A673 (cell line): Measurements from ENCODE around the gene PADI6. TPM values are rescaled to one million over a fixed set of nuclear protein-coding genes. Genes with fewer than 3 reads are reported as not detected.

Source experiments
- BruUV-seq: library from RNA; stranded (reverse); fragments of 400-500 nt; replicated peaks from 2 replicates; lab custom pipeline; 2021; lab: Mats Ljungman, UMichigan
- CTCF ChIA-PET: fragments of 300-600 bp; sonication (Branson Sonifier 250); formaldehyde crosslinking; loops from one replicate; lab custom pipeline; 2022; ENCODE audit warnings: antibody characterized with exemption; lab: Charles Lee
- POLR2A ChIA-PET: fragments of 300-600 bp; sonication (Branson Sonifier 250); formaldehyde crosslinking; loops from one replicate; lab custom pipeline; 2022; ENCODE audit warnings: antibody characterized with exemption; ENCODE audit not compliant: low non-redundant PET; lab: Charles Lee
- DNase-seq: peaks from one replicate; pipeline ENCODE4 v3.0.0-alpha.2; 2015; ENCODE audit warnings: low spot score
- H3K27ac ChIP-seq: fragments of 200-600 bp; sonication (generic); 2 replicates; pipeline ENCODE4 v1.5.1; 2016; ENCODE audit warnings: mixed run types, low read depth, mild to moderate bottlenecking, mixed read lengths, antibody characterized with exemption, low read length; ENCODE audit not compliant: poor library complexity, severe bottlenecking
- H3K27me3 ChIP-seq: fragments of 200-600 bp; sonication (generic); replicated peaks from 2 replicates; pipeline ENCODE4 v1.6.1; 2017; ENCODE audit warnings: mixed run types, low read depth, mild to moderate bottlenecking, mixed read lengths, antibody characterized with exemption, low read length; ENCODE audit not compliant: insufficient read depth, poor library complexity
- H3K36me3 ChIP-seq: fragments of 200-600 bp; sonication (generic); 2 replicates; pipeline ENCODE4 v1.6.1; 2016; ENCODE audit warnings: mixed run types, mild to moderate bottlenecking, mixed read lengths, antibody characterized with exemption, low read length; ENCODE audit not compliant: insufficient read depth, poor library complexity, severe bottlenecking
- H3K4me1 ChIP-seq: fragments of 200-600 bp; sonication (generic); 2 replicates; pipeline ENCODE4 v1.6.1; 2017; ENCODE audit warnings: mixed run types, mild to moderate bottlenecking, mixed read lengths, antibody characterized with exemption, low read length; ENCODE audit not compliant: insufficient read depth, poor library complexity, severe bottlenecking
- H3K4me3 ChIP-seq: fragments of 200-600 bp; sonication (generic); 2 replicates; pipeline ENCODE4 v1.5.1; 2016; ENCODE audit warnings: low read depth, mixed run types, mild to moderate bottlenecking, mixed read lengths, low read length; ENCODE audit not compliant: poor library complexity, severe bottlenecking
- H3K9me3 ChIP-seq: fragments of 200-600 bp; sonication (generic); 2 replicates; pipeline ENCODE4 v1.6.1; 2016; ENCODE audit warnings: mixed run types, low read depth, mild to moderate bottlenecking, mixed read lengths, antibody characterized with exemption, low read length; ENCODE audit not compliant: poor library complexity, severe bottlenecking
- EZH2 ChIP-seq: fragments of 200-600 bp; sonication (generic); IDR thresholded peaks from 2 replicates; pipeline ENCODE4 v1.6.1; 2017; ENCODE audit warnings: borderline replicate concordance, low read depth, mild to moderate bottlenecking, mixed read lengths, antibody characterized with exemption, low read length; ENCODE audit not compliant: poor library complexity, severe bottlenecking
- intact Hi-C: fragments of 100-400 bp; cut with micrococcal nuclease; formaldehyde crosslinking; loops from one replicate; pipeline ENCODE4 v1.10.0; 2022; ENCODE audit not compliant: unreplicated experiment
- total RNA-seq: library from RNA; stranded (reverse); gene quantifications from 2 replicates; pipeline ENCODE4 v1.2.3, GENCODE V29; 2021
- TF ChIP-seq, protein P1 (sequence below): fragments of 300-800, 200-600 bp; sonication (generic); conservative IDR thresholded peaks from 2 replicates; pipeline ENCODE4 v1.5.1; 2017; ENCODE audit warnings: low read depth, mild to moderate bottlenecking, antibody characterized with exemption, low read length, moderate library complexity, mixed read lengths

PADI6 gene
- total RNA-seq, 1 experiment from 2014 or later = not detected

DNA sequence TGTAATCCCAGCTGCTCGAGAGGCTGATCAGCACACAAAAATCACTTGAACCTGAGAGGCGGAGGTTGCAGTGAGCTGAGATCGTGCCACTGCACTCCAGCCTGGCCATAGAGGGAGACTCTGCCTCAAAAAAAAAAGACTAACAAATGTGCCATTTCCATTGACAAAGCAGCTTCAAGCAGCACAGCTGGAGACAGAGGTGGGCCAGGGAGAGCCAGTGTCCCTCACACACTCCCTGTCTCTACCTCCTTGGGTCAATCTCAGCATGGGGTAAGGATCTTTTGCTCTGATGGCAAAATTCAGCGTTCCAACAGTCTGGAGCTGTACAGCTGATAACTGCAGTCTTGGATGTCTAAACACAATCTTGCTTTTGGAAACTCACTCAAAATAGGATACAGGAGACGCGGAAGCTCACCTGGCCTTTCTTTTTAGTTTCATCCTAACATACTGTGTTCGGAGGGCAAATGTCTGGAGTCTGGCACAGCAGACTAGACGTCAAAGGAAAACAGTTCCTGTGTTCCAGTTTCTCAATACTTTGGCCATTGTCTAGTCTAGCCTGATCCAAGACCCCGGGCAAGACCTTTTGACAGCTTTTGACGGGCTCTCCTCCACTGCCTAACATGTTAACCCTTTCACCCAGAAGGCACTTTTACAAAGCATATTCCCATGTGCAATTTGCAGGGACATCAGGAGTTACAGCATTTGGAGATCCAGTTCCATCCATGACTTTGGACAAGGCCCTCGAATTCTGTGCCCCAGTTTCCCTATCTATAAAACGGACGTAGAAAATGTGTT, 64.6 kb downstream of the PADI6 start:
- intact Hi-C loops = no loop called here
- TF ChIP-seq, protein P1, sequence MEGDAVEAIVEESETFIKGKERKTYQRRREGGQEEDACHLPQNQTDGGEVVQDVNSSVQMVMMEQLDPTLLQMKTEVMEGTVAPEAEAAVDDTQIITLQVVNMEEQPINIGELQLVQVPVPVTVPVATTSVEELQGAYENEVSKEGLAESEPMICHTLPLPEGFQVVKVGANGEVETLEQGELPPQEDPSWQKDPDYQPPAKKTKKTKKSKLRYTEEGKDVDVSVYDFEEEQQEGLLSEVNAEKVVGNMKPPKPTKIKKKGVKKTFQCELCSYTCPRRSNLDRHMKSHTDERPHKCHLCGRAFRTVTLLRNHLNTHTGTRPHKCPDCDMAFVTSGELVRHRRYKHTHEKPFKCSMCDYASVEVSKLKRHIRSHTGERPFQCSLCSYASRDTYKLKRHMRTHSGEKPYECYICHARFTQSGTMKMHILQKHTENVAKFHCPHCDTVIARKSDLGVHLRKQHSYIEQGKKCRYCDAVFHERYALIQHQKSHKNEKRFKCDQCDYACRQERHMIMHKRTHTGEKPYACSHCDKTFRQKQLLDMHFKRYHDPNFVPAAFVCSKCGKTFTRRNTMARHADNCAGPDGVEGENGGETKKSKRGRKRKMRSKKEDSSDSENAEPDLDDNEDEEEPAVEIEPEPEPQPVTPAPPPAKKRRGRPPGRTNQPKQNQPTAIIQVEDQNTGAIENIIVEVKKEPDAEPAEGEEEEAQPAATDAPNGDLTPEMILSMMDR = no peak
- TF ChIP-seq EZH2 = no peak
- Histone ChIP-seq H3K9me3 (no peaks in the 10 kb centered on the region), H3K4me1 (peaks cover 25% of the 10 kb centered on the region), H3K4me3 (peak overlapping the region; percentile 95), H3K27ac (peak overlapping the region; percentile 39), H3K36me3 (peaks cover 45% of the 10 kb centered on the region), H3K27me3 (no peaks in the 10 kb centered on the region)
- ChIA-PET POLR2A (interaction anchor here (0.6 to 0.7 kb wide), 2 partner anchors 54 to 855 kb away, joined by 3 to 4 read pairs; no protein-coding TSS in a partner anchor), CTCF (interaction anchor here (1.2 kb wide), 1 partner anchor 34 kb away, joined by 6 read pairs; no protein-coding TSS in a partner anchor)
- TSS peak; percentile 28 for BruUV-seq
- no peak for DNase-seq

DNA sequence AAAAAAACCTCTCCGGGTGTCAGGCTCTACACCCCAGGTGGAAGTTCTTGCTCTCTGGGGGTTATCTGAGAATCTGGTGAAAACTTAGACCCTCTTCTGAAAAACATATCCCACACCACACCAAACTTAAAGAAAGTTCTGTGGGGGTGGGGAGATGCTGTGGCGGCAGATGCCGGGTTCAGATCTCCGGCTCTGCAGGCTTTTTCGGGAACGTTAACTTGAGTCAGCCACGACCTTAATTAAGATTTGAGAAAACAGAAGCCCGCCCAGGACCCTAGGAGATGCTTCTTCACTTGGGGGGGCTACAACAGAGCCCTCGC, 65.2 kb downstream of the PADI6 start:
- peak overlapping the region; percentile 95 for H3K4me3 ChIP-seq
- BruUV-seq = no TSS peak
- TF ChIP-seq EZH2 = no peak
- TF ChIP-seq, protein P1 = no peak
- H3K4me1 ChIP-seq = peaks cover 31% of the 10 kb centered on the region
- H3K9me3 ChIP-seq = no peaks in the 10 kb centered on the region
- POLR2A ChIA-PET = interaction anchor here (0.5 kb wide), 1 partner anchor 62 kb away, joined by 4 read pairs; no protein-coding TSS in a partner anchor
- no peaks in the 10 kb centered on the region for H3K27me3 ChIP-seq
- CTCF ChIA-PET = no interaction called here
- DNase-seq = no peak
- intact Hi-C loops = no loop called here
- peaks cover 43% of the 10 kb centered on the region for H3K36me3 ChIP-seq
- peak overlapping the region; percentile 39 for H3K27ac ChIP-seq

DNA sequence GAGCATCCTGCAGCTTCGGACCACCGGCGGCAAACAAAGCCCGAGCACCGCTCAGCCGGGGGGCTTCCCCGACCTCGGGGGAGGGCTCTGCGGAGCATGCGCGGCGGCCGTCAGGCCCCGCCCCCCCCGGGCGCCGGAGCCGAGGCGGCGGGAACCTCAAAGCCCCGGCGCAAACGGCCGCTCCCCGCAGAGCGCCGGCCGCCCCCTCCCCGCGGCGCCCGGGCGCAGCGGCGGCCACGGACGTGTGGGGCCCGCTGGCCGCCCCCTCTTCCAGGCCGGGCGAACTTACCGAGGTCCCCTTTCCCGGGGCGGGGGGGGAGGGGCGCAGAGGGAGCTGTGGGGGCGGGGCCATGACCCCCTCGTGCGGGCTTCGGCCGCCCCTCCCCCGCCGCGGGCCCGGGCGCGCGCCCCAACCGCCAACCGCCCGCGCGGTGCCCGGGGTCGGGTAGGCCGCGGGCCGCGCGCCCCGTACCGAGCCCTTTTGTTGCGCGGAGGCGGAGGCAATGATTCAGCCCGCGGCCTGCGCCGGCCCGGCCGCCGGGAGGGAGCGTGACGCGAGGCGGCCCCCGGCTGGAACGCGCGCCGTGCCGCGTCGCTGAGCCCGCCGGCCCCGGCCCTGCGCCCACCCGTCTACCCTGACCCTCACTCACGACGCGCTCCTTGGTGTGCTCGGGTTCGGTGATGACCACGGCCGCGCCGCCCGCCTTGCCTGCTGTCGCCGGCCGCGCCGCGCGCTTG, 65.8 kb downstream of the PADI6 start:
- TF ChIP-seq, protein P1 = no peak
- no peak for TF ChIP-seq EZH2
- peak overlapping the region; percentile 95 for H3K4me3 ChIP-seq
- H3K27ac ChIP-seq = peak overlapping the region; percentile 96
- ChIA-PET POLR2A (interaction anchor here (0.5 kb wide), 1 partner anchor 62 kb away, joined by 4 read pairs; no protein-coding TSS in a partner anchor), CTCF (no interaction called here)
- H3K4me1 ChIP-seq = peaks cover 31% of the 10 kb centered on the region
- intact Hi-C loops = no loop called here
- DNase-seq = peak; percentile 73
- no TSS peak for BruUV-seq
- no peaks in the 10 kb centered on the region for H3K9me3 ChIP-seq
- peaks cover 37% of the 10 kb centered on the region for H3K36me3 ChIP-seq
- H3K27me3 ChIP-seq = no peaks in the 10 kb centered on the region
